HT-29 (cell line): ENCODE data around the gene HOXD13. TPM values are rescaled to one million over a fixed set of nuclear protein-coding genes. Genes with fewer than 3 reads are reported as not detected.
A peak's percentile ranks its signal among the peaks of the same experiment; 100 is the strongest.

Experiments
- DNase-seq: peaks from one replicate; pipeline ENCODE4 v3.0.0-alpha.2; 2015; ENCODE audit warnings: low spot score
- total RNA-seq: library from RNA; depleted of rRNA; stranded (reverse); fragments of >200 nt; shearing (Covaris generic); gene quantifications from 2 replicates; pipeline ENCODE4 v1.2.3, GENCODE V29; 2014

The HOXD13 gene
- total RNA-seq, 1 experiment from 2014 or later, result 1.4 TPM

DNA sequence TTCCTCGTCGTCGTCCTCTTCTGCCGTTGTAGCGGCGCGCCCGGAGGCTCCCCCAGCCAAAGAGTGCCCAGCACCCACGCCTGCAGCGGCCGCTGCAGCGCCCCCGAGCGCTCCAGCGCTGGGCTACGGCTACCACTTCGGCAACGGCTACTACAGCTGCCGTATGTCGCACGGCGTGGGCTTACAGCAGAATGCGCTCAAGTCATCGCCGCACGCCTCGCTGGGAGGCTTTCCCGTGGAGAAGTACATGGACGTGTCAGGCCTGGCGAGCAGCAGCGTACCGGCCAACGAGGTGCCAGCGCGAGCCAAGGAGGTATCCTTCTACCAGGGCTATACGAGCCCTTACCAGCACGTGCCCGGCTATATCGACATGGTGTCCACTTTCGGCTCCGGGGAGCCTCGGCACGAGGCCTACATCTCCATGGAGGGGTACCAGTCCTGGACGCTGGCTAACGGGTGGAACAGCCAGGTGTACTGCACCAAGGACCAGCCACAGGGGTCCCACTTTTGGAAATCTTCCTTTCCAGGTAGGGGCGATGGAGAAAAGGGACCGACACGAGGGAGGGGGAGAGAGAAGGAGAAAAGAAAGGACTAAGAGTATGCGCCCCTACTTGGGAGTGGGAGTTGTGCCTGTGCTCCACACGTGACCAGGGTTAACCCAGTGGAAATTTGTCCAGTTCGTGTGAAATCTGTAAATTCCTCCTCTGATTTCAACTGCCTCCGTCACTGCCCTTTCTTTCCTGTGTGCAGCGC lies 800 bp downstream of the HOXD13 start:
- peak; percentile 33 for DNase-seq

DNA sequence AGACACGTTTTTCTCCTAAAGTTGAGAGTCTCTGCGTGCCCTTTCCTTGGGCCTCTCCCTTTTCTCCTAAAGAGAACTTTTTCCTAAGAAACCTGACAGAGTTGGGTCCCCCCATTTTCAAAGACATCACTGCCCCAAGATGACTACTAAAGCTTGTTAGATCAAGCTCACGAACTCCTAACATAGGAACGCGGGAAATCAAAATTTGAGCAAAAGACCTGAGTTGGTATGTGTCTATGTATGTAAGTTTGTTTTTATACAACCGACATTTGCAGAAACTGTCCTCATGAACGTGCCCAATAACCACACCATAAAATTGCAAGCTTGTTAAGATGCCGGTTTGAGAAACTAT lies 1.4 kb downstream of the HOXD13 start:
- no peak for DNase-seq

DNA sequence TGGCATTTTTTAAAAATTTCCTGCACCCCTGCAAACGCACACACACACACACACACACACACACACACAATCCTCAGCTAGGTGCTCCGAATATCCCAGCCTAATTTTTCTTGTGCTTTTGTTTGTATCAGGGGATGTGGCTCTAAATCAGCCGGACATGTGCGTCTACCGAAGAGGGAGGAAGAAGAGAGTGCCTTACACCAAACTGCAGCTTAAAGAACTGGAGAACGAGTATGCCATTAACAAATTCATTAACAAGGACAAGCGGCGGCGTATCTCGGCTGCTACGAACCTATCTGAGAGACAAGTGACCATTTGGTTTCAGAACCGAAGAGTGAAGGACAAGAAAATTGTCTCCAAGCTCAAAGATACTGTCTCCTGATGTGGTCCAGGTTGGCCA lies 1.8 kb downstream of the HOXD13 start:
- no peak for DNase-seq

DNA sequence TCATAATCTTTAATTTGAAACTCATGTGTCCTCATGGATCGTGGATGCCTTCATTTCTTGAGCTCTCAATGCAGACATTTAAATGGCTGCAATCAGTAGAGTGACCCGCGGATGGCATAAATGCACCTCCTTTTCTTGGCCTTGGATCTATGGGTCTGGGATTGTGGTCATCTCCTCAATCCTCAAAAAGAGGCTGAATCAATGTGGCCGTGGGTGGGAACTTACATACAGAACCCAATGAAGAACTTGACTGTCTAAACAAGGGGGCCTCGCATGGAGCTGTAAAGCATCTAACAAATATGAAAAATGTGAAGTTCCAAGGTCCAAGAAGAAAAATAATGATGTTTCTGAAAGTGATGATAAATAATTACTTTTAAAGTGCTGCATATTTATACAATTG lies 2.9 kb downstream of the HOXD13 start:
- no peak for DNase-seq

DNA sequence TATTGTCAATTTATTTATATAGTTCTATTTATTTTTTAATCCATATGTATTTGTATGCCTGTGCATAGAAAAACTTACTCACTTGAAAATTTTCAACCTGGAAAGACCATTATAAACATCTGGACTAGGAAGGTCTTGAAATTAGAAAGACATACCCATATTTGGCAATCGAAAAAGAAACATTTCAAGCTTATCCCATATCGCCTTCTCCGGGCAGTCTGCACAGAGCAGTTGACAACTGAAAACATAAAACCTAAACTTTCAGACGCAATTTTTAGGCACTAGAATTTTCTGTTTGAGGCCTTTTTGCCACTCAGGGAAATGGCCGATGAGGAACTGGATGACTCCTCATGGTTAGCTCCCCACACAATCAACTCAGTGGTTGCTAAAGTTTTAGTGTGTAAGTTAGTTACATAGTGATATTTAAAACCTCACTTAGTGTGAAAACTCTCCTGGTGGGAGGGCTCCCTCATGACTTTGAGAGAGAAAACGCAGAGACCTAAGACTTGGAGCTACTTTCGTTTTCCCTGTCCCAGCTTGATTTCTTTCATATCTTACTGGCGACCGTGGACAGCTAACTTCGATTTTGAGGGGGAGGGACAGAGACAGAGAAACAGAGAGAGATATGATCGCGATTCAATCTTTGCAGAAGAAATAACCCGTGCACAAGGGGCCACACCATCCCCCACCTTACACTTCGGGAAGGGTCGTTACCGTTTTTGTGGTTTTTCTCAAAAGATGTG lies 3.9 kb downstream of the HOXD13 start:
- no peak for DNase-seq

DNA sequence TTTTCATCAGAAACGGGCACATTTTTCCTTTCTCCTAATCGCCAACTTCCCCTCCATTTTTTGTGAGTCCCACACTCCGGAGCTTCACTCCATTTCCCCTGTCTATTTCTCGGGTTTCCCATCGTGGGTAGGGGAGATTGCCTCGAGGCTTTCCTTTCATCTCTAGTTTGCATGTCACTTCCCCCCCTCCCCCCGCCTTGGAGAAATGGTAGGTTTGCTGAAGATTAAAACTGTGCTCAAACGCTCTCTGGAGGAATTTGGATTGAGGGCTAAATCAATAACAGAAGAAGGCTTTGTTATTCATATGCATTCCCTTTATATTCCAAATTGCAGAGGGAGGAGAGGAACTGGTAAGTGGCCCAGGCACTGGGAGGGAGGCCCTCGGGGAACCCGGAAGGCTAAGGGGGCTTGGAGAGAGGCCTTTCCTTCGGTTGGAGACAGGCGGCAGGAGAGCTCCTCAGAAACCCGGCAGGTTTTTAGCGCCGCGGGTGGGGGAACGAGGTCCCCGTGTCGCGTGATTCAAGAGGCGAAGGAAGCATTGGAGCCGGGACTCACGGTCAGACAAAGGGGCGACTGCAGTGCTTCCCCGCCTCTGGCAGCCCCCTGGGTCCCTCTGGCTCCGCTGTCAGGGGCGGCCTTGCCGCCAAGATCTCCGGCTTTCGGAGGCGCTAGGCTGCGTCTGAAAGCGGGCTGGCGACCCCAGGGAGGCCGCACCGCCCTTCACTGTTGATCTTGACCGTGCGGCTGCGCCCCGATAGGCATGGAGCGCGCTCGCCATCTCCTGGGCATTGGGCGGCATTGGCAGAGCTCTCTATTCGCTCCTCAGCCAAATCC lies 4.7 kb downstream of the HOXD13 start:
- peak; percentile 92 for DNase-seq

DNA sequence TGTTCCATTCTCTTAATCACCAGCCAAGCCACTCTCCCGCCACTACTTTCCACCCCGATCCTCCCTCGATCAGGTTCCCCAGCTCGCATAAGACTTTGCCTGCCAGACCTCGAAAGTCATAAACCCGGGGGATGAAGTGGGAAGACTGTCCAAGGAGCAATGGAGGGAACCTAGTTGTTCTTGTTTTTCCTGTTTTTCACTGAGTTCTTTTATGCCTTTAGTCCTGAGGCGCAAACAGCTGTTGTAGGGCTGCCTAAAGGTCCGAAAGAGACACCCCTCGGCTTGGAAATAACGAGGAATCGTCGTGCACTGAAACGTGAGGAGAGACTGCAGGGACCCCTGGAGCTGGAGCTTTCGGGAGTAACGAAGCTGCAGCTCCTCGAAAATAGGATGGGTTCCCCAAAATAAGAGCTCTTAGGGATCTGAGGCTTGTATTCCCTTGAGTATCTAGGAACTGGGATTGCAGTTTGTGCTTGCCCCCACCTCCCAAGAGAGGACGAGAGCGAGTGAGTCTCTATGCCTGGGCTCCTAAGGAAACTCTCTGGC lies 5.4 kb downstream of the HOXD13 start:
- no peak for DNase-seq

DNA sequence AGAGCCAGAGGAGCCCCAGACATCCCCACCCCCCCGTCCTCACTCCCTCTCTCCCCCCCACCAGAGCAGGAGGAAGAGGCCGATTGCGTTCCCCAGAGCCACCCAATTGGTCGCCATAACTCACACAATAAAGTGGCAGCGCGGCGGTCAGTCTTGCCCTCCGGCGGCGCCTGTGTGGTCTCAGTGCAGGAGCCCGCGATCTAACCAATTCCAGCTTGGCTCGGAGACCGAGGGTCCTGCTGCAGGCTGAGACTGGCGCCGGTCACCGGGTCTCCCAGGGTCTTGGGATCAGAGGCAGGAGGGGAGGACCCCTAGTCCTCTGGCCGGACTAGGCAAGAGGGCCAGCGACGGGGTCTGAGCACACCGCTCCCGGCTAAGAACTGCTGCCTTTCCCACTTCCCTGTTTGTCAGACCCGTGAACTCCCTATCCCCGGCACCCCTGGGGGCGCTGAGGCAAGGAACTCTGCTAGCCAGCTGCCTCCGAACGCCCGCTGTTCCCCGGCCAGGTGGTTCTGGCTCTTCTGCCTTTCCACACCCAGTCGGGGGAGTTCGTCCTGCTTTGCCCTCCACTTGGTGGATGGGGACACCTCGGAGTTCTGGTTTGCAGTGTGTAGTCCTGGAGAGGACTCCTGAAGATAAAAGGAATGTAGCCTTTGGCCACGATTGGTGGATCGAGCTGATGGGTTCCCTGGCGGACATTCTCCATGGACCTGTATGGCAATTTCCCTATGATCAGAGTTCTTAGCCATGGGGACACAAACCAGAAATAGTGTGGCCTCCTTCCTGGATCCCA lies 6.0 kb downstream of the HOXD13 start:
- no peak for DNase-seq

DNA sequence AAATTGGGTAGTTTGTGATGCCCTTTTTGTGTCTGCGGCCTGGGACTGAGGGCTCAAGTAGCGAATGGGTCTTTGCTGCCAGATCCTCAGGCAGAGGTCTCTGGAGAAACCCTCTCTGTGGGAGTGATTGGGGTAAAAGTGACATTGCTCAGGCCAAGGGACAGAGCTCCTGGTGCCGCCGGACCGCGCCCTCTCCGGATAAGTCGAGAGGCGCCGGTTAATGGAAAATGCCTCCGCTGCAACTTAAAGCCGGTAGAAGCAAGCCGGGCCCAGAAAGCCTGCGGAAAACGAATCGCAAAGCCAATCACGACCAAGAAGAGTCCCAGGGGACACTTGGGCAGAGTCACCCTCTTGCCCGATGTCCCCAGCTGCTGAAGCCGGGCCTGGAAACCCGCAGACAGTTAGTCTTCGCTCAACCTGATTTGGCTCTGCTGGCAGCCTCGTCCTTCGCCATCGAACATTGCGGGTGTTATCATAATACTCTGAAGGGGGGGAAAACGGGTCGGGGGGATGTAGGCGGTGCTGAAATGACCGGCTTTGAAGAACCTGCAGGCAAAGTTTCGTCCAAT lies 6.7 kb downstream of the HOXD13 start:
- DNase-seq, result no peak

DNA sequence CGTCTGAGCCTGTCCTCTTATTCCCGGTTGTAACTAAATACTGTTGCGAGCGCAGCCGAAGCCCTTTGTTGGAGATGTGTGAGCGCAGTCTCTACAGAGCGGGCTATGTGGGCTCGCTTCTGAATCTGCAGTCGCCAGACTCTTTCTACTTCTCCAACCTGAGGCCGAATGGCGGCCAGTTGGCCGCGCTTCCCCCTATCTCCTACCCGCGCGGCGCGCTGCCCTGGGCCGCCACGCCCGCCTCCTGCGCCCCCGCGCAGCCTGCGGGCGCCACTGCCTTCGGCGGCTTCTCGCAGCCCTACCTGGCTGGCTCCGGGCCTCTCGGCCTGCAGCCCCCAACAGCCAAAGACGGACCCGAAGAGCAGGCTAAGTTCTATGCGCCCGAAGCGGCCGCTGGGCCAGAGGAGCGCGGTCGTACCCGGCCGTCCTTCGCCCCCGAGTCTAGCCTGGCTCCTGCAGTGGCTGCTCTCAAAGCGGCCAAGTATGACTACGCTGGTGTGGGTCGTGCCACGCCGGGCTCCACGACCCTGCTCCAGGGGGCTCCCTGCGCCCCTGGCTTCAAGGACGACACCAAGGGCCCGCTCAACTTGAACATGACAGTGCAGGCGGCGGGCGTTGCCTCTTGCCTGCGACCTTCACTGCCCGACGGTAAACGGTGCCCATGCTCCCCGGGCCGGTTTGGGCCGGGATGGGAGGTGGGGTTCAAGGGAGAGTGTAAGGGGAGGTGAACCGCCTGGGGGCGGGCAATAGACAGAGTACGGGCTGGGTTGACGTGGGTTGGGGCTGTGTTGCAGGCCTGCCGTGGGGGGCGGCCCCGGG lies 7.4 kb downstream of the HOXD13 start, which contains the start of gene HOXD12:
TSS of gene HOXD12 (plus strand) at position 68 of the 819 bp plus-strand sequence. CDS start at position 75, 7 bp downstream.
- no peak for DNase-seq

DNA sequence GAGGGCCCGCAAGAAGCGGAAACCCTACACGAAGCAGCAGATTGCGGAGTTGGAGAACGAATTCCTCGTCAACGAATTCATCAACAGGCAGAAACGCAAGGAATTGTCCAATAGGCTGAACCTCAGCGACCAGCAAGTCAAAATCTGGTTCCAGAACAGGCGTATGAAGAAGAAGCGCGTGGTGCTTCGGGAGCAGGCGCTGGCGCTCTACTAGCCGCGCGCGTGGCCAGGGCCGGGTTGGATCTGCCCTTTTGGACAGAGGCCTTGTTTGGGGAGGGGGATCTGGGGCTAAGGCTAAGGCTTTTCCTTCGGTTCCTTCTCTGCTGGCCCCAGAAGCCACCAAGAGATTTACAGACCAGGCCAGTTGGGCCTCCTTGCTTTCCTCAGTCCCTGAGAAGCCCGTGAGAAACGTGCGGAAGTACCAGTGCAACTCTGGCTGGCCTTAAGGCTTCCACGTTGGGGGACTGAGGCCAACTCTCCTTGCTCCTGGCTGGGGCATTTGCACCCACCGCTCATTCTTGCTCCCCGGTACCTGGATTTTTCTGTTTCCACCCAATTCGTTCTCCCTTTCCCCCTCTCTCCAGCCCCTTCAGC lies 8.1 kb downstream of the HOXD13 start:
- DNase-seq, result no peak

DNA sequence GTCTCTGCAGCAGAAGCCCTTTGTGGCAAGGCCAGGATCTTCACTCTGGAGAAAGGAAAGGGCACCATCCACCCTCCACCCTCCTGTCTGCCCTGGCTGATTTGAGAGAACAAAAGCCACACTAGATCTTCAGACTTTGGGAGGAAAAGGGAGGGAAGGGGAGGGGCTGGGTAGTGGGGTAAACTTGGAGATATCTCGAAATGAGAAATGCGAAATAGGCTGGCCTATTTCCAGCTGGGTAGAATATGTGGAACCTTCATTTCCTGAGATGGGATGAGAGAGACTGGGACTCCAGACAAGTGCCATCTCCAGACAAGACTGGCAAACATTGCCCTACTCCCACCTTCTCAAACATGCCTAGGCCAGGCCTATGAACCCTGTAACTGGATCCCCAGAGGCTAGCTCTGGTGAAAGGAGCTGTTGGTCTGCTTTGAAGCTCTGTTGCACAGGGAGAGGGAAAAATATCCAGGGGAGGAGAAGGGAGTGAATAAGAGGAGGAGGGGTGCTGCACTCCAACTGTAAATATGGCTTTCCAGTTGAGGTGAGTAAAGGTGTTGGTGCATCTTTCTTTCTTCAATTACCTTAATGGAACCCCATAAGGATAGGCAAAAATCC lies 8.8 kb downstream of the HOXD13 start:
- no peak for DNase-seq

DNA sequence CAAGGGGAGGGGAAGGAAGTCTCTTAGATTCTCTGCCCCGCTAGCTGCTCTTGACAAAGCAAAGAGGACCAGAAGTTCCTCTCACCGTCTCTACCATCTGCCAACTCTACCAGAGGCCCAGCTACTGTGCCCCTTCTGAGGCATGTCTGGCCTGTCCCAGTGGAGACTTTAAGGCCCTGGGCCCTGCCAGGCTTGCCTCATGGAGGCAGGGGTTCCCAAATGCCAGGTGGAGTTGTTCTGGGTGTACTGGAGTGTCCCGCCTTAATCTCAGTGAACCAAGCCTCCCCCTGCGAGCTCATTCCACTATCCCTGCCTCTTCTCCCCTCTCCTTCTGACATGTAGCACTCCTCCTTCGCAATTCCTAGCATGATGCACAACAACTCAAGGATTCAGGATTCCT lies 9.3 kb downstream of the HOXD13 start:
- DNase-seq, result no peak

DNA sequence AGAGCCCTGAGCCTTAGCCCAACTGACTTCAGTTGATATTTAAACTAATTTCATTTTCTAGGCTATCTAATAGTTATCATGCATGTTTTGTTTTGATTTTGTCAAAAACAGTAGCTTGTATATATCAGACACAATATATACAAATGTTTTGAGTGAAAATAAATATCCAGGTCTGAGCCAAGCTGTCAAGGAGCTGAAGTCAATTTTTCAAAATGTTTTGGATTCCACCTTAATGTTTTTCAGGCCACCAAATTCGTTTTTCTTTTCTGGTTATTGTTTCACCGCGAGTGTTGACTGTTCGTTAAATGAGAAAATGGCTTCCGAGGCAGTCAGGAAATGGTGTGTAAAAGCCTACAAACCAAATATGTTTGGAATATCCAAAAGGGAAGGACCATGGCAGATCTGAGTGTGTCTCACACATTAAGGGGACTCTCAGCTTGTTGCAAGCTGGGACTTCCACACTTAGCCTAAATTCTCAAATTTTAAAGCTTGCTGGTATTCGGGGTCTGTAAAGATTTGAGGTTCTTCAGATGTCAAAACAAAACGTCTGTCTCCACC lies 9.9 kb downstream of the HOXD13 start:
- no peak for DNase-seq

DNA sequence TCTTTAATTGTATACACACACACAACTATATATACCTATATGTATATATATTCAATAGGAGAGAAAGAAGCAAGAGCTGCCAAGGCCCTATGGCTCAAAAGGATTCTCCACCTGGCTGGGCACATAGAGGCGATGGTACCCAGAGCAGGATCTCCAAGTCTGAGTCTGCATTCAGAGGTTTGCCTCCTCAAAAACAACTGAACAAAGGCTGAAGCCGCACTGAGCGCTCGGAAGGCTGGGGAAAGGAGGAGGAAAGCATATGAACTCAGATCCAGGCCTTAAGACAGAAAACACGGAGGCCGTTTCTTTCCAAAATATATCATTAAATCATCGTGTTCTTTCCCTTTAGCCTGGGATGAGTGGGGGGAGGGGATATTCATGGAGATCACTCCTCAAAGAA lies 10.7 kb downstream of the HOXD13 start:
- DNase-seq, result no peak

DNA sequence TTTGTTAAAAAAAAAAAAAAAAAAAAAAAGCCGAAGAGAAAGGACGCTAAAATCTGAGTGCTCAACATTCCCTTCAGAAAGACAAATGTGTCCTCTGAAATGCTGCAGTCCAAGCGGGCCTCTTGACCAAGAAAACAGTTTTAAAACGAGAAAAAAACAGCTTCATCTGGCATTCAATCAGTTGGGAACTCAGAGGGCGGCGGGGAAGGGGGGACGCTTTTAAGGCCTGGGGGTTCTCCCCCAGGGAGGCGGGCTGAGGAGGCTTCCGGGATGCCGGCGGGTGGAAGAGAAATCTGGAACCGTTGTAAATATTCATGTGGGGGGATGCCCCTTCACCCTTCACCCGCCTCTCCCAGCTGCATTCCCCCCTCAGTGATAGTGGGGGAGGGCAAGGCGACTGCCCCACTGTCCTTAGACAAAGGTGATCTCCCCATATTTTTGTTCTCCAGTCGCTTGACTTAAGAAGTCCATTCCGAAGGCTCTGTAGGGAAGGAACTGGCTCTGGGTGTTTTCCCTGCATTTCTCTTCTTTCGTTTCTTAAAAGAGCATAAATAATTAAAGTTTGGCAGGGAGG lies 11.3 kb downstream of the HOXD13 start:
- no peak for DNase-seq

DNA sequence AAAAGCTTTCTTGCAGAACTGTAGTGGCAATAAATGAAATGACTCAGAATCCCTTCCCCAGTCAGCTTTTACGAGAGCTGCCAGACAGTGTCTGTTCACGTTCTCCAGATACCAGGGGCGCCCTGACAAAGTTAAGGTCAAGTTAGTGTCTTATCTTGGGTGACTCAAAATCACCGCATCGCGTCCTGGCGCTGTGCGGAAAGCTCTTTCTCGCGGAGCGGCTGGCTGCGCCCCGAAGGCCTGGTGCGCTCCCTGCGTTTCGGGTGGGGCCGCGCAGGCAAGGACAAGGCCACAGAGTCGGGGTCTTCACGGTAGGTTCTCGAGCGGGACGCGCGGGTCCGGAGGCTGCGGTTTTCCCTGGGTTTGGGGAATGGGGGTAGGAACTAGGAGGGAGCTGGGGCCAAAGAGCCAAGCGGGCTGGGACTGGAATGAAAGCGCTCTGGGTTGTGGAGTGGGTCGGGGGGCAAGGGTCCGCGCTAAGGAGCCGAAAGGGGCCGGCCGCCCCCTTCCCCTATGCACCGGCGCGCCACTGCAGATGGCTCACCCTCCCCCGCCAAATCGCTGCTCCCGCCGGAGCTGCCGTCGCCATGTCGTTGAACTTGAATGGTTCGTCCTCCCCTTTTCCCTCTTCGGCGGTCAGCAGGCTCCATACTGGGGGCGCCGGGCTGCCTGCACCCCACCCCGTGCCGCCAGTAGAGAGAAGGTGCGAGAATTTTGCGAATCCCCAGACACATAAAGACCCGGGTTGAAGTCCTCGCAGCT lies 12.0 kb downstream of the HOXD13 start:
- DNase-seq, result no peak
